ENCODE results near the gene SEPTIN7. TPM values are rescaled to one million over a fixed set of nuclear protein-coding genes. Genes with fewer than 3 reads are reported as not detected.

Gene SEPTIN7
- total RNA-seq = 10 to 100 TPM; 23.1 to 56.3 TPM

- DNase-seq (peak; percentile 98 to 99 (median 99)), ATAC-seq (peak; percentile 96)
- intact Hi-C loops (cut with DNase I) = loop anchor here (10.0 kb wide), 1 partner anchor 106 kb away; the partner anchor contains the start of gene HERPUD2
- WGBS, 2 donors = 0% methylated on average over 33 to 62 of the region's 62 CpGs
- Histone ChIP-seq H3K27me3 (no peaks in the 10 kb centered on the region), H3K4me1 (peaks cover 19% of the 10 kb centered on the region), H3K4me3 (peak within 1 kb of the TSS; percentile 50 to 88), H3K9me3 (no peaks in the 10 kb centered on the region), H3K27ac (peak within 1 kb of the TSS; percentile 91 to 97 (median 93)), H3K36me3 (replicated peaks in 1 of 2; ENCODE audit: insufficient read depth in 1 of 2, low read depth in 2 of 2) (no peaks in the 10 kb centered on the region)
- TF ChIP-seq POLR2A (IDR thresholded peaks at IDR 0.05) = peak; percentile 56 to 94 (median 90)
- no peak for TF ChIP-seq CTCF (IDR thresholded peaks at IDR 0.05)
These were observed at the start of gene SEPTIN7 for GRCh38 chr7:35800718-35801391. TSS of gene SEPTIN7 (plus strand) at chr7:35801057. CDS start at chr7:35801210, 153 bp downstream.

GRCh38 chr7:35752742-35753141 lies 48.1 kb upstream of the SEPTIN7 start:
- Histone ChIP-seq H3K4me1 (no peaks in the 10 kb centered on the region), H3K27ac (no peak overlapping the region), H3K27me3 (no peaks in the 10 kb centered on the region), H3K4me3 (no peak overlapping the region), H3K9me3 (no peaks in the 10 kb centered on the region), H3K36me3 (replicated peaks in 1 of 2; ENCODE audit: insufficient read depth in 1 of 2, low read depth in 2 of 2) (no peaks in the 10 kb centered on the region)
- TF ChIP-seq POLR2A (IDR thresholded peaks at IDR 0.05) = no peak
- no peak for TF ChIP-seq CTCF (IDR thresholded peaks at IDR 0.05)
- DNase-seq = no peak
- WGBS, 2 donors = 77 to 84% methylated on average over 2 of the region's 2 CpGs
- intact Hi-C loops (cut with DNase I) = no loop called here
- no peak for ATAC-seq

- Histone ChIP-seq H3K4me1 (no peaks in the 10 kb centered on the region), H3K36me3 (replicated peaks in 1 of 2; ENCODE audit: insufficient read depth in 1 of 2, low read depth in 2 of 2) (no peaks in the 10 kb centered on the region), H3K4me3 (no peak overlapping the region), H3K27me3 (no peaks in the 10 kb centered on the region), H3K27ac (peak overlapping the region in 1 of 4 donors; percentile 10), H3K9me3 (no peaks in the 10 kb centered on the region)
- DNase-seq = peak in 2 of 4 donors; percentile 14 to 51
- intact Hi-C loops (cut with DNase I) = no loop called here
- peak; percentile 56 for ATAC-seq
- TF ChIP-seq POLR2A (IDR thresholded peaks at IDR 0.05) = no peak
- no peak for TF ChIP-seq CTCF (IDR thresholded peaks at IDR 0.05)
- 66 to 74% methylated on average over 7 of the region's 7 CpGs for WGBS, 2 donors
These were observed 46.9 kb upstream of the SEPTIN7 start for GRCh38 chr7:35753761-35754603.

- ATAC-seq (peak; percentile 58), DNase-seq (no peak)
- intact Hi-C loops (cut with DNase I) = no loop called here
- Histone ChIP-seq H3K27ac (peak overlapping the region in 1 of 4 donors; percentile 10), H3K36me3 (replicated peaks in 1 of 2; ENCODE audit: insufficient read depth in 1 of 2, low read depth in 2 of 2) (no peaks in the 10 kb centered on the region), H3K4me3 (no peak overlapping the region), H3K27me3 (no peaks in the 10 kb centered on the region), H3K4me1 (no peaks in the 10 kb centered on the region), H3K9me3 (no peaks in the 10 kb centered on the region)
- no peak for TF ChIP-seq POLR2A (IDR thresholded peaks at IDR 0.05)
- no peak for TF ChIP-seq CTCF (IDR thresholded peaks at IDR 0.05)
- 81 to 86% methylated on average over 1 of the region's 1 CpG for WGBS, 2 donors
These were observed 46.1 kb upstream of the SEPTIN7 start for GRCh38 chr7:35754741-35755140.

All from body of pancreas (tissue), 4 donors.